ENCODE data around the gene RFTN1.

DNA sequence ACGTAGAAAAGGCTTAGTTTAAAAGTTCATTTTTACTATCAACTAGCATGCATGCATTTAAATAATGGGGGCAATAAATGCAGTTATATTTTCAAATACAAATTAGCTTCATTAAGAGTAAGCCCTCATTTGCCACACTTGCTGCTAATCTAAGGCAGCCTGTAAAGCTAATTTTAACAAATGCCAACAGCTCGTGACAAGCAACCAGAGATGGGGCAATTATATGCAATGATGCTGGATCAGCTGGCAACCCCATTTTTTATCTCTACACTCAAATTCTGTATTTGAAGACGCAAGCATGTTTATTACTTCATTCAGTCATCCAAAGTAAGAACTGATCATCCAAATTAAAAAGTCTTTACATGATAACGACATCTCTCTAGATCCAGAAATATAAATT lies 12.1 kb downstream of the RFTN1 start:
- TF ChIP-seq NFRKB (IDR thresholded peaks at IDR 0.05) (no peak), FOXM1 (IDR thresholded peaks at IDR 0.05; ENCODE audit: borderline replicate concordance) (no peak), FOXK2 (IDR thresholded peaks at IDR 0.05) (no peak), L3MBTL2 (conservative IDR thresholded peaks at IDR 0.05) (no peak), ZNF384 (IDR thresholded peaks at IDR 0.05) (no peak), BHLHE40 (IDR thresholded peaks at IDR 0.05; ENCODE audit: borderline replicate concordance) (no peak), TARDBP (IDR thresholded peaks at IDR 0.05) (no peak), ARNT (IDR thresholded peaks at IDR 0.05) (no peak), SP1 (IDR thresholded peaks at IDR 0.05) (no peak), ELF4 (IDR thresholded peaks at IDR 0.05) (no peak), SUZ12 (IDR thresholded peaks at IDR 0.05) (no peak)
- TF ChIP-seq, protein P1, sequence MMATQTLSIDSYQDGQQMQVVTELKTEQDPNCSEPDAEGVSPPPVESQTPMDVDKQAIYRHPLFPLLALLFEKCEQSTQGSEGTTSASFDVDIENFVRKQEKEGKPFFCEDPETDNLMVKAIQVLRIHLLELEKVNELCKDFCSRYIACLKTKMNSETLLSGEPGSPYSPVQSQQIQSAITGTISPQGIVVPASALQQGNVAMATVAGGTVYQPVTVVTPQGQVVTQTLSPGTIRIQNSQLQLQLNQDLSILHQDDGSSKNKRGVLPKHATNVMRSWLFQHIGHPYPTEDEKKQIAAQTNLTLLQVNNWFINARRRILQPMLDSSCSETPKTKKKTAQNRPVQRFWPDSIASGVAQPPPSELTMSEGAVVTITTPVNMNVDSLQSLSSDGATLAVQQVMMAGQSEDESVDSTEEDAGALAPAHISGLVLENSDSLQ (IDR thresholded peaks at IDR 0.05) = no peak

Data from HEK293T (cell line).